ENCODE measurements around the gene SYT11. TPM values are rescaled to one million over a fixed set of nuclear protein-coding genes. Genes with fewer than 3 reads are reported as not detected.
A peak's percentile ranks its signal among the peaks of the same experiment; 100 is the strongest.

Gene SYT11
- total RNA-seq, 1 donor from 2014 or later: 15.4 TPM

GRCh38 chr1:155897746-155898145 is 38.4 kb downstream of the SYT11 start:
- H3K36me3 Mint-ChIP-seq (ENCODE audit: low read depth, unreplicated experiment): peaks cover 27% of the 10 kb centered on the region
- H3K4me1 Mint-ChIP-seq (ENCODE audit: unreplicated experiment): peaks cover 7% of the 10 kb centered on the region
- H3K9me3 Mint-ChIP-seq (ENCODE audit: unreplicated experiment): no peaks in the 10 kb centered on the region
- no peak for DNase-seq (ENCODE audit: low spot score)
- TF ChIP-seq, protein P1, sequence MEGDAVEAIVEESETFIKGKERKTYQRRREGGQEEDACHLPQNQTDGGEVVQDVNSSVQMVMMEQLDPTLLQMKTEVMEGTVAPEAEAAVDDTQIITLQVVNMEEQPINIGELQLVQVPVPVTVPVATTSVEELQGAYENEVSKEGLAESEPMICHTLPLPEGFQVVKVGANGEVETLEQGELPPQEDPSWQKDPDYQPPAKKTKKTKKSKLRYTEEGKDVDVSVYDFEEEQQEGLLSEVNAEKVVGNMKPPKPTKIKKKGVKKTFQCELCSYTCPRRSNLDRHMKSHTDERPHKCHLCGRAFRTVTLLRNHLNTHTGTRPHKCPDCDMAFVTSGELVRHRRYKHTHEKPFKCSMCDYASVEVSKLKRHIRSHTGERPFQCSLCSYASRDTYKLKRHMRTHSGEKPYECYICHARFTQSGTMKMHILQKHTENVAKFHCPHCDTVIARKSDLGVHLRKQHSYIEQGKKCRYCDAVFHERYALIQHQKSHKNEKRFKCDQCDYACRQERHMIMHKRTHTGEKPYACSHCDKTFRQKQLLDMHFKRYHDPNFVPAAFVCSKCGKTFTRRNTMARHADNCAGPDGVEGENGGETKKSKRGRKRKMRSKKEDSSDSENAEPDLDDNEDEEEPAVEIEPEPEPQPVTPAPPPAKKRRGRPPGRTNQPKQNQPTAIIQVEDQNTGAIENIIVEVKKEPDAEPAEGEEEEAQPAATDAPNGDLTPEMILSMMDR (IDR thresholded peaks at IDR 0.05; ENCODE audit: unreplicated experiment): no peak
- no peak overlapping the region for H3K27ac Mint-ChIP-seq (ENCODE audit: unreplicated experiment)
- H3K27me3 Mint-ChIP-seq (ENCODE audit: unreplicated experiment): peaks cover 2% of the 10 kb centered on the region
- H3K4me3 Mint-ChIP-seq (ENCODE audit: unreplicated experiment): peak overlapping the region; percentile 56

DNA sequence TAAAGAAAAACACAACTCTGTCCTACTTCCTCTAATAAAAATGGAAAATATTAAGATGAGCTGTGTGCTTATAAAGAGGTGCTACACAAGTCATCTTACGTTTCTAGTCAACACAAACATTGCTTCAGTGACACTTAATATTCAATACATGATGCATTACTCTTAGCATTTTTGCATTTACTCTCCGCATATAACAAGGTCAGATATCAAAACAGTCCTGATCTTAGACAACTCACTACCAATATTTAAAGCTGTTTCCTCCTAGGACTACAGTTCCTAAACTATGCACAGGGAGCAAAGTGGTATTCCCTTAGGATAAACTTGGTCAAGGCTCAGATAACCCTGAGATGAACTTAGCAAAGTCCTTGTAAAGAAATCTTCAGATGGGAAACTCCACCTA is 39.5 kb downstream of the SYT11 start:
- H3K36me3 Mint-ChIP-seq (ENCODE audit: low read depth, unreplicated experiment): peaks cover 27% of the 10 kb centered on the region
- no peak overlapping the region for H3K27ac Mint-ChIP-seq (ENCODE audit: unreplicated experiment)
- H3K27me3 Mint-ChIP-seq (ENCODE audit: unreplicated experiment): peaks cover 2% of the 10 kb centered on the region
- H3K4me1 Mint-ChIP-seq (ENCODE audit: unreplicated experiment): no peaks in the 10 kb centered on the region
- DNase-seq (ENCODE audit: low spot score): no peak
- TF ChIP-seq, protein P1 (IDR thresholded peaks at IDR 0.05; ENCODE audit: unreplicated experiment): no peak
- no peaks in the 10 kb centered on the region for H3K9me3 Mint-ChIP-seq (ENCODE audit: unreplicated experiment)
- peak overlapping the region; percentile 21 for H3K4me3 Mint-ChIP-seq (ENCODE audit: unreplicated experiment)

GRCh38 chr1:155899683-155900082 is 40.3 kb downstream of the SYT11 start:
- Mint-ChIP-seq H3K36me3 (ENCODE audit: low read depth, unreplicated experiment) (peaks cover 34% of the 10 kb centered on the region), H3K4me3 (ENCODE audit: unreplicated experiment) (no peak overlapping the region), H3K27me3 (ENCODE audit: unreplicated experiment) (peaks cover 2% of the 10 kb centered on the region), H3K9me3 (ENCODE audit: unreplicated experiment) (no peaks in the 10 kb centered on the region), H3K4me1 (ENCODE audit: unreplicated experiment) (no peaks in the 10 kb centered on the region), H3K27ac (ENCODE audit: unreplicated experiment) (no peak overlapping the region)
- no peak for DNase-seq (ENCODE audit: low spot score)
- TF ChIP-seq, protein P1 (IDR thresholded peaks at IDR 0.05; ENCODE audit: unreplicated experiment): no peak

GRCh38 chr1:155900161-155900560 is 40.8 kb downstream of the SYT11 start:
- H3K4me1 Mint-ChIP-seq (ENCODE audit: unreplicated experiment): no peaks in the 10 kb centered on the region

GRCh38 chr1:155904261-155904660 is 44.9 kb downstream of the SYT11 start:
- TF ChIP-seq, protein P1 (IDR thresholded peaks at IDR 0.05; ENCODE audit: unreplicated experiment): no peak
- Mint-ChIP-seq H3K4me3 (ENCODE audit: unreplicated experiment) (no peak overlapping the region), H3K9me3 (ENCODE audit: unreplicated experiment) (no peaks in the 10 kb centered on the region), H3K4me1 (ENCODE audit: unreplicated experiment) (peaks cover 2% of the 10 kb centered on the region), H3K27me3 (ENCODE audit: unreplicated experiment) (no peaks in the 10 kb centered on the region), H3K36me3 (ENCODE audit: low read depth, unreplicated experiment) (peaks cover 26% of the 10 kb centered on the region), H3K27ac (ENCODE audit: unreplicated experiment) (no peak overlapping the region)
- DNase-seq (ENCODE audit: low spot score): no peak

More at GRCh38 chr1:155900161-155900560, 40.8 kb downstream of the SYT11 start:
- Mint-ChIP-seq H3K4me3 (ENCODE audit: unreplicated experiment) (no peak overlapping the region), H3K27ac (ENCODE audit: unreplicated experiment) (no peak overlapping the region), H3K27me3 (ENCODE audit: unreplicated experiment) (peaks cover 2% of the 10 kb centered on the region), H3K36me3 (ENCODE audit: low read depth, unreplicated experiment) (peaks cover 35% of the 10 kb centered on the region), H3K9me3 (ENCODE audit: unreplicated experiment) (no peaks in the 10 kb centered on the region)
- TF ChIP-seq, protein P1 (IDR thresholded peaks at IDR 0.05; ENCODE audit: unreplicated experiment): no peak
- DNase-seq (ENCODE audit: low spot score): no peak

Data from endothelial cell (in vitro differentiated cells).